Ramos (cell line): ENCODE results near the gene RFPL3.
"Not testable (repeated sequence)": the region's sequence is repeated elsewhere in the genome, so short reads cannot be mapped to it uniquely, and the experiment has no call there.

Source experiments
- in situ Hi-C: fragments of 300-500 bp; cut with MboI; formaldehyde crosslinking; loops from one replicate; pipeline ENCODE4 v1.14.3; 2022; ENCODE audit warnings: low sequenced_read_pairs; ENCODE audit not compliant: unreplicated experiment

The RFPL3 gene

DNA sequence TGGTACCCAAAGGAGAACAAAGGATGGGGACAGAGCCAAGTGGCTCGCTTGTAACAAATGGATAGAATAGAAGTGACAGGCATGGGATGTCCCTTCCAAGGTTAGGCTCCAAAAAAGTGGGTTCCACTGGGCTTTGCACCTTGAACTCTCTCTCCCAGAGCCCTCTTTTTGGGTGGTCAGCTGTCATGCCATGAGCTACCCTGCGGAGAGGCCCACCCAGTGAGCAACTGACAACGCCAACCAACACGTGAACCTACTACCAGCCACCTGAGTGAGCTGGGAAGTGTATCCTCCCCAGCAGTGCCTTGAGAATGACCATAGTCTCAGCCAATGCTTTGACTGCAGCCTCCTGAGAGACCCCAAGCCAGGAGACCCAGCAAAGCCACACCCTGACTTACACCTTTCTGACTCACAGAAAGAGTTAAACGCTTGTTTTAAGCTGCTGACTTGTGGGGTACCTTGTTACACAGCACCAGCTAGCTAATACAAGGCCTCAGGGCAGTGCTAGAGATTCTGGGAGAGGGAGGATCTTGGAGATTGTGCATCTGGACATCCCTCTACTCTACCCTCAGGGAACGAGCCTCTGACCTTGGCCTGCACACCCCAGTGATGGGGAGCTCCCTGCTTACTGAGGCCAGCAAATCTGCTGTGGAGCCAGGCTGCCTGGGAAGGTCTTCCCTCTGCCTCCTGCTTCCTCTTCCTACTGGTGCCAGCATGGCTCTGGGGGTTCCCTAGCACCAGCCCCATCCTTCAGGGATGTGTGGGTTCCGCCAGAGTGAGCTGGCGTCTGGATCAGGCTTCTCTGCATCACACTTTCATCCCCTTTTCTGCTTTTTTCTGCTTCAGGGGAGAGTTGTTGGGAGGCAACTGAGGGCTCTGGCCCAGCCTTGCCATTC lies 29.1 kb upstream of the RFPL3 start:
- in situ Hi-C loops = no loop called here

GRCh38 chr22:32329202-32329645 lies 28.4 kb upstream of the RFPL3 start:
- in situ Hi-C loops = no loop called here

DNA sequence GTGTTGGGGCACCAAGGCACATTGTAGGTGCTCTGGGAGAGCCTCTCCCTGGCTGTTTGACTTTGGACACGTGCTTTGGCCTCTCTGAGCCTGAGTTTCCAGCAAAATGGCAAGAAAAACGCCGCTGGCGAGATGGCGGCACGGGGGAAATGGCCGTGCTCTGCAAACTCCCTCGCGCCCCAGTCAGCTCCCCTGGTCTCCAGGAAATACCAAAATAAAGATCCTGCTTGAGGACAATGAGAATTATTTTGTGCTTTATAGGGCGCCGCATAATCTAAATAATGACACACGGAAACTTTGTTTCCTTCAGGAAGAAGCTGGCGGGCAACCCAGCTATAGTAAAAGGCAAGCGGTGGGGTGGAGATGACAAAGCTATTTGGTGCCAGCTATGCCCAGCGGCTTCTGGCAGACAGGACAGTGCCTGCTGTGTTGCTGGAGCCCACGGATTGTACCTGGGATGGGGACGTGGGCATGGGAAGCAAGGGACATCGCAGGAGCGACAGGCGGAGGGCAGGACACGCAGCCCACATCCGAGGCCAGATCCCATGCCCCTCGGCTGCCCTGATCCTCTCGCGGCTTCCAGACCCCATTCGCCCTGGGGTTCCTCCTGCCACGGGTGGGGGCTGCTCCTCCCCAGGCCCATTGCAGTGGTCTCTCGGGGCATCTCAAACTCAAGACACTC lies 26.3 kb upstream of the RFPL3 start:
- in situ Hi-C loops = no loop called here

- in situ Hi-C loops = no loop called here
These were observed 25.5 kb upstream of the RFPL3 start for GRCh38 chr22:32331918-32332725.

GRCh38 chr22:32333141-32333768 lies 24.4 kb upstream of the RFPL3 start:
- in situ Hi-C loops = no loop called here

- in situ Hi-C loops = no loop called here
These were observed 23.7 kb upstream of the RFPL3 start for GRCh38 chr22:32333769-32334659.

DNA sequence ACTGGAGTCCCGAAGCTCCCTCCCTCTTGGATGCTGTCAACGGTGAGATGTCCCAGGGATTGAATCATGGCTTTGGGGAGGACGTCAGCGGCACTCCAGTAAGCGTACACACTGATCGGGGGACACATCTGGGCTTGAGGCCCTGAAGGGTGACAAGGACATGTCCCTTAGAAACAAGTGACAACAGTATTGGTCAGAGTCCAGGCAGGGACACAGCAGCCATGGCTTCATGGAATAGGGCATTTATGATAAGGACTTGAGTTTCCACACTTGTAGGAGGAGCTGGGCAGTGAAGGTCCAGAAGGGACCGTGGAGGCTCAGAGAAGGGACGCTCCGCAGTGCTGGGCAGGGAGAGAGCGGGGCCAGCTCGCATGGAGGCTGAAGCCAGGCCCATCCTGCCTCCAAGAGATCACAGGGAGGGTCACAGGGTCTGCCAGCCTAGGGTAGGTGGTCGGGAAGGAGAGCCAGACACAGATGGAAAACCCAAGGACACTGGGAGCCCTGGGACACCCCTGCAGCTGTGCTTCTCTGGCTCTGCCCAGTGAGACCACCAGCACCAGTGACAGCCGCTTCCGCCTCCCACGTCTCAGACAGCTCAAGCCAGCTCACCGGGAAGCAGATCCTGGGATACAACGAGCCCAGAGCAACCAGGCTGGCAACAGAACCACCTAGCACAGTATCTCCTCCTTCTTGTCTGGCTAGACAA lies 22.9 kb upstream of the RFPL3 start:
- in situ Hi-C loops = no loop called here

- in situ Hi-C loops = no loop called here
These were observed 22.2 kb upstream of the RFPL3 start for GRCh38 chr22:32335471-32335870.

GRCh38 chr22:32336121-32336603 lies 21.5 kb upstream of the RFPL3 start:
- in situ Hi-C loops = no loop called here

GRCh38 chr22:32336771-32337424 lies 20.8 kb upstream of the RFPL3 start:
- in situ Hi-C loops = no loop called here

GRCh38 chr22:32337425-32337824 lies 20.2 kb upstream of the RFPL3 start:
- in situ Hi-C loops = not testable (repeated sequence)

- in situ Hi-C loops = no loop called here
These were observed 18.9 kb upstream of the RFPL3 start for GRCh38 chr22:32338757-32339156.

GRCh38 chr22:32339190-32340012 lies 18.3 kb upstream of the RFPL3 start:
- in situ Hi-C loops = no loop called here

DNA sequence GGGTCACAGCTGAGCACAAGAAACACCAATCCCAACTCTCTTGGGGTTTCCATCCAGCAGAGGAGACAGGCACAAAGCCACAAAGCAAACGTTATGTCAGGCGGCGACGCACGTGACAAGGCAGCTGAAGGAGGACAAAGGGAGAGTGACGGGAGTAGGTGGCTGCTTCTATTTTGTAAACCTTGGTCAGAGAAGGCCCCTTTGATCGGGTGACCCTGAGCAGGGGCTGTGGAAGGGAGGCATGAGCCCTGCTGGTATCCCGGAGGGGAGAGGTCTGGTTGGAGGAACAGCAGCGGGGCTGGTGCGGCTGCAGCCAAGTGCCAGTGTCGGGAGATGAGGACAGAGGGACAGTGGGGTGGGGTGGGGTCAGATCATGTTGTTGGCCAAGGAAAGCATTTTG lies 17.3 kb upstream of the RFPL3 start:
- in situ Hi-C loops = no loop called here

GRCh38 chr22:32341122-32341740 lies 16.4 kb upstream of the RFPL3 start:
- in situ Hi-C loops = no loop called here

DNA sequence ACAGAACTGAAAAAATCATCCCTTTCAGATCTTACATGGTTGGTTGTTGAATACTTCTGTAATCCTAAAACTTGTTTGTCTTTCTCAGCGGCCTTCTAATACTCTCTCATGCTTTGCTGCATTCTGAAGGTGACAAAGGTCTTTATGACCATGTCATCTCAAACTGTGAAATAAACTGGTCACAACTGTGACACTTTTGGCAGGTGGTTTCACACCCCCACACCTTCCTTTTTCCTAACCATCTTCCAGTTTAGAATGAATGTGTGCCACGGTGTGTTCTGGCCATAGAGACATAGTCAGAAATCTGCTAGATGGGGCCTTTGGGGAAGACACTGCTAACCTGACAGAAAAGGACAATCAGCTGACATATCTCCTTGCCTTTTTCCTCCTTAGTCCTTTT lies 14.7 kb upstream of the RFPL3 start:
- in situ Hi-C loops = no loop called here

DNA sequence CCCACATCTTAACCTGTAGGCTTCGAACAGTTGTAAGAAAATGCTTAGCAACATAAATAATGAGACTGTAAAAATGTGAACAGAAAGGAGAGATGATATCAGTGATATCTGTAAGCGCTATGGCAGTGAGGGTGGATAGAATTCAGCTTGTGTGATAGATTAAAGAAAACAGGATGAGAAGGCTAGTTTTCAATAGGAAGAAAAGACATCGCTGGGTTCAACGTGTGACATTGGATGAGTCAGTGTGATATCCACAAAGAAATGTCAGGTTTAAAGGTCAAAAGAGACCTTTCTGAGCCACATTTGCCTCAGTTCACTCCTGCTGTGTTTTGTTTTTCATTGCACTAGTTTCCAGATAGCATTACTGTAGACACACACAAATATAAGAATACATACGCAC lies 13.7 kb upstream of the RFPL3 start:
- in situ Hi-C loops = no loop called here
